ENCODE measurements around the gene LYST. TPM values are rescaled to one million over a fixed set of nuclear protein-coding genes. Genes with fewer than 3 reads are reported as not detected.
A peak's percentile ranks its signal among the peaks of the same experiment; 100 is the strongest.
"Not testable (repeated sequence)": the region's sequence is repeated elsewhere in the genome, so short reads cannot be mapped to it uniquely, and the experiment has no call there.

Gene LYST, protein sequence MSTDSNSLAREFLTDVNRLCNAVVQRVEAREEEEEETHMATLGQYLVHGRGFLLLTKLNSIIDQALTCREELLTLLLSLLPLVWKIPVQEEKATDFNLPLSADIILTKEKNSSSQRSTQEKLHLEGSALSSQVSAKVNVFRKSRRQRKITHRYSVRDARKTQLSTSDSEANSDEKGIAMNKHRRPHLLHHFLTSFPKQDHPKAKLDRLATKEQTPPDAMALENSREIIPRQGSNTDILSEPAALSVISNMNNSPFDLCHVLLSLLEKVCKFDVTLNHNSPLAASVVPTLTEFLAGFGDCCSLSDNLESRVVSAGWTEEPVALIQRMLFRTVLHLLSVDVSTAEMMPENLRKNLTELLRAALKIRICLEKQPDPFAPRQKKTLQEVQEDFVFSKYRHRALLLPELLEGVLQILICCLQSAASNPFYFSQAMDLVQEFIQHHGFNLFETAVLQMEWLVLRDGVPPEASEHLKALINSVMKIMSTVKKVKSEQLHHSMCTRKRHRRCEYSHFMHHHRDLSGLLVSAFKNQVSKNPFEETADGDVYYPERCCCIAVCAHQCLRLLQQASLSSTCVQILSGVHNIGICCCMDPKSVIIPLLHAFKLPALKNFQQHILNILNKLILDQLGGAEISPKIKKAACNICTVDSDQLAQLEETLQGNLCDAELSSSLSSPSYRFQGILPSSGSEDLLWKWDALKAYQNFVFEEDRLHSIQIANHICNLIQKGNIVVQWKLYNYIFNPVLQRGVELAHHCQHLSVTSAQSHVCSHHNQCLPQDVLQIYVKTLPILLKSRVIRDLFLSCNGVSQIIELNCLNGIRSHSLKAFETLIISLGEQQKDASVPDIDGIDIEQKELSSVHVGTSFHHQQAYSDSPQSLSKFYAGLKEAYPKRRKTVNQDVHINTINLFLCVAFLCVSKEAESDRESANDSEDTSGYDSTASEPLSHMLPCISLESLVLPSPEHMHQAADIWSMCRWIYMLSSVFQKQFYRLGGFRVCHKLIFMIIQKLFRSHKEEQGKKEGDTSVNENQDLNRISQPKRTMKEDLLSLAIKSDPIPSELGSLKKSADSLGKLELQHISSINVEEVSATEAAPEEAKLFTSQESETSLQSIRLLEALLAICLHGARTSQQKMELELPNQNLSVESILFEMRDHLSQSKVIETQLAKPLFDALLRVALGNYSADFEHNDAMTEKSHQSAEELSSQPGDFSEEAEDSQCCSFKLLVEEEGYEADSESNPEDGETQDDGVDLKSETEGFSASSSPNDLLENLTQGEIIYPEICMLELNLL (N-terminal part only)
- 10 to 100 TPM; 22.9 to 44.4 (median 31.9) TPM for total RNA-seq

DNA sequence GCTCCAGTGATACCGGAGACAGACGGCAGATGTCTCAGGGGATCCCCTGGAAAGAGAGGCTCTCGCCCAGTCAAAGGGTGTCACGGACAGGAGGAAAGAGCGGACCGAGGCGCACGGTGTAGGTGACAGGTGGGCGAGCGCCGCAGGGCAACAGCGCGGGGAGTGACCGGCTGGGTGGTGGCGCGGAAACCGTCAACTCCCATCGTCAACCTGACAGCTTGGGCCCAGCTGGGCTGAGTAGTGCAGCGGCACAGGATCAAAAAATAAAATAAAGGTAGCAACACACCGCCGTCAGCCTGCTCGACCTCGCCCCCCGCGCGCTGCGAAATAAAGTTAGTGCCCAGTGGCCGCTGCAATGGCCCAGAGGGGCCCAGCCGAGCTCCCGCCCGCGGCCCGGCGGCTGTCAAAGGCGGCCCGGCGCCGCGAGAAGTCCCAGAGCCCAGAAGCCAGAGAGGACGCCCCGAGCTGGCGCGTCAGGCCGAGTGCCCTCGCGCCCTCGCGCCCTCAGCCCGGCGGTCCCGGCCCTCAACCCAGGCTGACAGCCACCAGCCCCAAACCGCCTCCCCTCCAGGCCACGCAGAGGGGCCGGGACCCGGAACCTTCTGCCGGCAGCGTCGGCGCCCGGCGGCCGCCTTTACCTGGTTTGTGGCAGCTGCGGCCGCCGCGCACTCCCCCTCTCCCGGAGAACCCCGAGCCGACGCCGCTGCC, at the start of gene LYST:
Gene LYST, minus strand, starts transcription at position 702 of the 708 bp plus-strand sequence. CDS start 36,489 bp downstream, outside the sequence.
- WGBS, result 0% methylated on average over 19 of the region's 71 CpGs
- TF ChIP-seq, protein P1, sequence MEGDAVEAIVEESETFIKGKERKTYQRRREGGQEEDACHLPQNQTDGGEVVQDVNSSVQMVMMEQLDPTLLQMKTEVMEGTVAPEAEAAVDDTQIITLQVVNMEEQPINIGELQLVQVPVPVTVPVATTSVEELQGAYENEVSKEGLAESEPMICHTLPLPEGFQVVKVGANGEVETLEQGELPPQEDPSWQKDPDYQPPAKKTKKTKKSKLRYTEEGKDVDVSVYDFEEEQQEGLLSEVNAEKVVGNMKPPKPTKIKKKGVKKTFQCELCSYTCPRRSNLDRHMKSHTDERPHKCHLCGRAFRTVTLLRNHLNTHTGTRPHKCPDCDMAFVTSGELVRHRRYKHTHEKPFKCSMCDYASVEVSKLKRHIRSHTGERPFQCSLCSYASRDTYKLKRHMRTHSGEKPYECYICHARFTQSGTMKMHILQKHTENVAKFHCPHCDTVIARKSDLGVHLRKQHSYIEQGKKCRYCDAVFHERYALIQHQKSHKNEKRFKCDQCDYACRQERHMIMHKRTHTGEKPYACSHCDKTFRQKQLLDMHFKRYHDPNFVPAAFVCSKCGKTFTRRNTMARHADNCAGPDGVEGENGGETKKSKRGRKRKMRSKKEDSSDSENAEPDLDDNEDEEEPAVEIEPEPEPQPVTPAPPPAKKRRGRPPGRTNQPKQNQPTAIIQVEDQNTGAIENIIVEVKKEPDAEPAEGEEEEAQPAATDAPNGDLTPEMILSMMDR (IDR thresholded peaks at IDR 0.05), result peak in 1 of 3 experiments; percentile 41
- no peak for TF ChIP-seq POLR2AphosphoS5 (IDR thresholded peaks at IDR 0.05)
- H3K36me3 ChIP-seq, result no peaks in the 10 kb centered on the region

GRCh38 chr1:235915489-235915888, 48.8 kb upstream of the LYST start:
- H3K27ac ChIP-seq (replicated peaks in 1 of 4); H3K27me3 ChIP-seq; DNase-seq (ENCODE audit: extremely low spot score); H3K36me3 ChIP-seq; H3K4me3 ChIP-seq; H3K9me3 ChIP-seq: not testable (repeated sequence)
- peaks cover 25 to 45% (median 37%) of the 10 kb centered on the region in 4 donors for H3K4me1 ChIP-seq
- WGBS, result 93% methylated on average over 4 of the region's 4 CpGs
- intact Hi-C loops (cut with DNase I), result loop anchor here (5.0 kb wide), 1 partner anchor 48 kb away; the partner anchor contains the start of gene LYST

More for the DNA sequence above, at the start of gene LYST:
- H3K9me3 ChIP-seq, result no peaks in the 10 kb centered on the region
- H3K4me3 ChIP-seq, result peak within 1 kb of the TSS; percentile 80 to 100 (median 90)
- peaks cover 17 to 48% (median 39%) of the 10 kb centered on the region in 4 donors for H3K4me1 ChIP-seq
- H3K27ac ChIP-seq (replicated peaks in 1 of 4), result peak within 1 kb of the TSS; percentile 90 to 99 (median 96)
- DNase-seq (ENCODE audit: extremely low spot score), result no peak
- intact Hi-C loops (cut with DNase I), result loop anchor here (5.0 kb wide), 2 partner anchors 51 to 106 kb away; no protein-coding TSS in a partner anchor
- no peaks in the 10 kb centered on the region for H3K27me3 ChIP-seq

- TF ChIP-seq POLR2AphosphoS5 (IDR thresholded peaks at IDR 0.05), result no peak
- TF ChIP-seq POLR2A (IDR thresholded peaks at IDR 0.05; ENCODE audit: low read depth), result no peak
- TF ChIP-seq, protein P1 (IDR thresholded peaks at IDR 0.05), result no peak
- no peak for TF ChIP-seq EP300 (IDR thresholded peaks at IDR 0.05)
- Histone ChIP-seq H3K36me3 (no peaks in the 10 kb centered on the region), H3K27me3 (no peaks in the 10 kb centered on the region), H3K4me1 (peaks cover 28 to 44% (median 37%) of the 10 kb centered on the region in 4 donors), H3K9me3 (no peaks in the 10 kb centered on the region), H3K4me3 (no peak overlapping the region), H3K27ac (replicated peaks in 1 of 4) (no peak overlapping the region)
- WGBS, result 91% methylated on average over 1 of the region's 1 CpG
- intact Hi-C loops (cut with DNase I), result no loop called here
- no peak for DNase-seq (ENCODE audit: extremely low spot score)
Measured at GRCh38 chr1:235913311-235913710, 46.6 kb upstream of the LYST start.

DNA sequence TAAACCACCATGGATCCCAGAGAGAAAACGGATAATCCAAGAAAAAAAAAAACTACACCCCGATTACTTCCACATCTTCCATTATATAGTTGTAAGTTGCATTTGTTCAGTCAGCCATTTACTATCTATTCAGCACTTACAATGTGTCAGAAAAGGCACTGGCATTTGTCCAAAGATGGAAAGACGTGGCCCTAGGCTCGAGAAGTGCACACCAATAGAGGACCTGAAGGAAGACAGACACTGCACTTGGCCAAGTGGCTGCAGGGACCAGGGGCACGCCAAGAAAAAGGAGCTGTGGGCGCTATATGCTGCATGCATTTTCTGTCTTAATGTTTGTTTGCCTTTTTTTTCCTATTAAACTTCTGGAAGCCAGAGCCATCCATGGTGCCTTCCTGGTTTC, 45.2 kb upstream of the LYST start:
- Histone ChIP-seq H3K27me3 (no peaks in the 10 kb centered on the region), H3K4me3 (no peak overlapping the region), H3K36me3 (no peaks in the 10 kb centered on the region), H3K27ac (replicated peaks in 1 of 4) (no peak overlapping the region), H3K4me1 (peaks cover 16 to 31% (median 26%) of the 10 kb centered on the region in 4 donors), H3K9me3 (no peaks in the 10 kb centered on the region)
- intact Hi-C loops (cut with DNase I), result no loop called here
- TF ChIP-seq EP300 (IDR thresholded peaks at IDR 0.05) (no peak), POLR2AphosphoS5 (IDR thresholded peaks at IDR 0.05) (no peak), POLR2A (IDR thresholded peaks at IDR 0.05; ENCODE audit: low read depth) (no peak)
- TF ChIP-seq, protein P1 (IDR thresholded peaks at IDR 0.05), result no peak
- WGBS, result 91% methylated on average over 6 of the region's 6 CpGs
- DNase-seq (ENCODE audit: extremely low spot score), result no peak
